Measurements from ENCODE around the gene LOXHD1.

The LOXHD1 gene

DNA sequence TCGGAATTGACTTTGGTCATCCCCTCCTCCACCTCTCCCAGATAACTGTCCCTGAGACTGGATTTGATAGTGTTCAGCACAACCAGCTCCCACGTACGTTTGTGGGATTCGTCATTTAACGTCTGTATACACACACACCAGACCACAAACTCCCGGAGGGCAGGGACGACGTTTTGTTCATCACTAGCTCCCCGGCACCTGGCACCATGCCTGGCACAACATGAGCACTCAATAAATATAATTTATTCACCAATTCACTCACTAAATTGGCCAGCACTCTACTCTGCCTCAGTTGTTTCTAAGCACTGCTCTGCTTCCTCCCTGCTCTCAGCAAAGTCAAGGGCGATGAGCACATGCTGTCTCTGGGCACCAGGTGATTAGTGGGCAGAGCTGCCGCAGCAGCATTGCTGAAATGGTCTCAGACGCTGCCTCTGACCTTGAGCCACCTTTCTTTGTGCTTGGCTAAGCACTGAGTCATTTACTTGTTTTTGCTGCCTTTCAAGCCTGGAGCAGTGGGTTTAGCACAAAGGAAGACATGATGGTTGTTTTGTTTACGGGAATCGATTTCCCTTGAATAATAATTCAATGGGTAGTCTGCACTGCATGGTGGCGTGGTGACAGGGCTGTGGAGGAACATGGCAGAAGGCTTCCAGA, 19.3 kb upstream of the LOXHD1 start:
- no peak for DNase-seq (ENCODE audit: low read depth in 3 of 3)

DNA sequence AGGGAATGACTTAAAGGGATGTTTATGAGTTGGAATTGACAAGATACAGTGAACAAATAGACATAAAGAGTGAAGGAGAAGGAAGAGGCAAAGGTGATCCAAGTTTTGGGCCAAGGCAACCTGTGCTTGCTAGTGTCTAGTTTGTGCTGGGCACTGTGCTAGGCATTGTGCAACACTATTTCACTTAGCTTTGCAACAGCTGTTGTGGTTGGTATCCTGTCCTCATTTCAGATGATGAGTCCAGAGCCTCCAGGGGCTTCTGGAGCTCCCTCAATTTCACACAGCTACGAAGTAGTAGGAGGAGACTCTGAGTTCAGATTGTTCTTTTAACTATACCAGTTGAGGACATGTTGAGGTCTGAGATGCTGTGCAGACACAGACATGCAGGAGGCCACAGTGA, 18.1 kb upstream of the LOXHD1 start:
- no peak for DNase-seq (ENCODE audit: low read depth in 3 of 3)

DNA sequence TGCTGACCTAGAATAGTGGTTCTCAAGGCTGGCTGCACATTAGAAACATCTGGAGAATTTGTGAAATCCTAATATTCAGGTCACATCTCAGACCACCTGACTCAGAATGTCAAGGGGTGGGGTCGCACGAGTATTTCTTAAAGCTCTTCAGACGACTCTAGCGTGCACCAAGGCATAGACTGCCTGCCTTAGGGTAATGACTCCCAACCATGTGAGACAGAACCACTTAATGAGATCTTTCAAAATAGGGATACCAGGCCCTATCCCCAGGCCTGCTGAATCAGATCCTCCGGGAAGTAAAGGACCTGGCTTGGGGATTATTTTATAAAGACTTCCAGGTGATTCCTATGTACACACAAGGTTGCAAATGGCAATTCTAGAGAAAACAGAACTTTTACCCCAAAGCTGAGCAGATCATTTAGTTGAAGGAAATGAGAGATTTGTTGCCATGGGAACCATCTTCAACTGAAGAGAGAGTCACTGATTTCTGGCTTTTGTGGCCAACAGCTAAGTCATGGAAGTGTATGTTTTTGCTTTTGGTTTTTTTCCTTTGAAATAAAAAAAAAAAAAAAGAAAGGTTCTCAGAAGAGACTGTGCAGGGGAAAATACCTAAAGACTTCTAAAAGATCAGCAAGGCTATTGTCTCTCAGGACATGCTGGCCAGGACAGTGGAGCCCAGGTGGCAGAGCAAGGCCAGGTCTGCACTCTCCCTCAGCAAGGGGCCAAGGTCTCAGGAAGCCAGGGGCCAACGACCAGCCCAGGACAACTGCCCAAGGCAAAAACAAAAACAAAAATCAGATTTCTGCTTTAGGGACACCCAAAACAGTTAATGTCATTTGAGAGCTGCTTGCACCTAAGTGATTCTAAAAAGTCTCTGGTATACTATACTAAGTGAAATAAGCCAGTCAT, 15.3 kb upstream of the LOXHD1 start:
- DNase-seq (ENCODE audit: low read depth in 3 of 3) = no peak

DNA sequence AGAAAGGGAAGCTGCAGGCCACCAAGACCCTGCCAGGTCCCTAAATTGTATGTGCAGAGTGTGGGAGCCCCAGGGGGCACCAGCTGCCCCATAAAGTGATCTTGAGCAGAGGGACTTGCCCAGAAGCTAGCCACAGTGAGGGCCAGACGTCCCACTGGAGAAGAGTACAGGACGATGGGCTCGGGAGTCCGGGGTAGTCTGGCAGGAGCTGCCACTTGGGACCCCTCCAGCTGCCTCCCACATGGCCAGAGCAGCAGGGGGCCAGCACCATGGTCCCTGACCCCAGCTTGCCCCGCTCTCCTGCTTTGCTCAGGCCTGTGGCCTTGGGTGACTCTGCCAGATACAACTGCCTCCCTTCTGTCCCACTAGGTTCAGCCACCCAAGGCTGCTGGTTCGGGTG, 11.7 kb upstream of the LOXHD1 start:
- DNase-seq (ENCODE audit: low read depth in 3 of 3) = no peak

DNA sequence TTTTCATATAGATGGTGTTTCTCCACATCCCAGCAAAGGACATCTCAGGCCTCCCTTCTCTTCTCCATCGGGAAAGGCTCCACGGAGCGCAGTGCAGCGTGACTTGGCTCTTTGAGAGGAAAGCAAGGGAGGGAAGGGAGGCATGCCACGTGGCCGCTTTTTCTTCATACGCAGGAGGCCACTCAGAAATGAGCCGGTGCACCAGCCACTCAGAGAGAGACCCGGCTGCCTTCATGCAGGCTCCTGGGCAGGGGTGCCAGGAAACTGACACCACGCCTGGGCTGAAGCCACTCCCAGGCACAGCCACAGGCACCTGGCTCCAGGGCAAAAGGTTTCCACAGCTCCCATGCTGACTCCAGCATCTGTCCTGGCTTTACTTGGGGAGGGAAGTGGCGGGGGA, 11.1 kb upstream of the LOXHD1 start:
- DNase-seq (ENCODE audit: low read depth in 3 of 3) = no peak

DNA sequence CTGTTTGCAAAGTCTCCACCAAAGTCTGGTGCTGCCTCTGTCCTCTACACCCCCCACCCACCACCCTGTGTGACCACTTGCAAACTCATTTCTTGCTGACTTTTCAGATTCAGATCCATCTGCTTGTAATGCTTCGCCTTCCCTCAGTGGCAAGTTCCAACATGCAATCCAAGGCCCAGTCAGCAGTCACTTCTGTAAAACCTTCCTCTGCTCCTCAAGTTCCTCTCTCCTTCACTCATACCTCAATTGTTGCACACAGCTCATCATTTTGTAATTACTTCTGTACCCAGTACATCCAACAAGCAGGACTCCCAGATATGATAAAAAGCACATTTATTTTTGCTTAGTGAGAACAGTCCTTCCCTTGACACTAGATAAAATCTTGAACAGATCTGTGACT, 6.5 kb upstream of the LOXHD1 start:
- no peak for DNase-seq (ENCODE audit: low read depth in 3 of 3)

DNA sequence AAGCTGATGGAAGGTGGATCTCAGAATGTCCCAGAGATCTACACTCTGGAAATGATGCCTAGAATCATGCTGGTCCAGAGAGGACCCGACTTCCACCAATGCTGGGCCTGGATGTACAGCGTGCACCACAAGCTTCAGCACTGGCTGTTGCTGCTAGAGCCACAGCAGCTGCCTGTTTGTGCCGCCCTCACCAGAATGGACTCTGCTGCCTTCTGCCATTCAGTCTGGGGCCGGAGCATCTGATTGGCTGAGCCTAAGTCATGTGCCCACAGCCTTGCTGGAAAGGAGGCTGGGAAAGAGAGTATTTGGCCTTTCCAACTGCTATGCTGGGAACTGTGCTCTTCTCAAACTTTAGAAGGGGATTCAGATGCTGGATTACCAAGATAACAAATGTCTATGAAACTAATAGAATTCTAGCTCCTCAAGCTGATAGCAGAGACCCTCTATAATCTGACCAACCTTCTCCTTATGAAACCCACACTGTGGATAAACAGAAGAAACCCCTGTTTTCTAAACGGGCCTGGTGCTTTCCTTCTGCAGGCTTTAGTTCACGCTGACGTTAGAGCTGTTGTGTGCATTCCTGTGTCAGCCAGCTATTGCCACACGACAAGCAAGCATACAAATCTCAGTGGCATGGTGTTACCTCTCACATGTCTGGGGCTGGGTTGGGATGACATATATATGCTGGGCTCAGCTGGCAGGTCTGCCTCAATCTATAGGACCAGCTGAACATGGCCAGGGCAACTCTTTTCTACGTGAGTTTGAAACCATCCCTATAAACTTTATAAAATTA, 4.1 kb upstream of the LOXHD1 start:
- DNase-seq (ENCODE audit: low read depth in 3 of 3) = no peak

DNA sequence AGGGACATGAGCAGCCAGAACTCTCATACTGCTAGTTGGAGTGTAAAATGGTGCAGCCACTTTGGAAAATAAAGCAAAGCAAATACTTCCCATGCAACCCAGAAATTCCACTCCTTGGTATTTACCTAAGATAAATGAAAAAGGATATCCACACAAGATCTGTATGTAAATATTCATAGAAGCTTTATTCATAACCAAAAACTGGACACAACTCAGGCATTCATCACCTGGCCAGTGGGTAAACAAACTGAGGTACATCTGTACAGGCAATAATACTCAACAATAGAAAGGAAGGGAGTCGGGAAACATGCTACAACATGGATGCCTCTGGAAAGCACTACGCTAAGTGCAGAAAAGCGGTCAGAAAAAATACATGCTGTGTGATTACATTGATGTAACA, 2.5 kb upstream of the LOXHD1 start:
- no peak for DNase-seq (ENCODE audit: low read depth in 3 of 3)

DNA sequence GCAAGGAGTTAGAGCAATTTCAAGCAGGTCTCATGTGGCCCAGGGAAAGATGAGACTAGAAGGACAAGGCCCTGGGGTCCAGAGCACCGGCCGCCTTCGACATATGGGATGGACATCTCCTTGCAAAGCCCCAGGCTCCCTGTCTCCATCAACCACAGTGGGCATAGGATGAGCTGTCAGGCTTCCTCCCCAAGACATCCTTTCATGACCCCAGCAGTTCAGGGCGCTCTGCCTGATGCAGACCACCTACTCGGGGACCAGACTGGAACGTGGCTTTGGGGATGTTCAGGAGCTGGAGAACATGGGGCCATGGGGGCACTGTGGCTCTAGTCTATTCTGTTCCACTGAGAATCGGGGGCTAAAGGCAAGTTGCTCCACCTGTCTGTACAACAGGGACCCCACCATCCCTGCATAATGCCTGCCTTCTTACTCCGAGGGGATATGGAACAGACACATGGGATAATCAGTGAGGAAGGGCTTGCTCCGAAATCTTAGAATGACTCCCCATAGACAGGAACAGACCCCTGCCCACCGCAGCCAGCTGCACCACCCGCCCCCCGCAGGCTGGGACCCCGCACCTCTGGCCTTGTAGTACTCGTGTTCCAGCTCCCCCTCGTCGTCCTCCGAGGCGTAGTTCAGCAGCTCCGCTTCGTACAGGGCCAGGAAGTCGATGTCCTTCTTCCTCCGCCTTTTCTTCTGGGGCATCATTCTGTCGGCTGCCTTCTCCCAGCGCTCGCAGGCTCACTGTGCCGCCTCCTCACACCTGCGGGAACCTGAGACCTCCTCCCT, 500 bp downstream of the LOXHD1 start:
- DNase-seq (ENCODE audit: low read depth in 3 of 3) = no peak

DNA sequence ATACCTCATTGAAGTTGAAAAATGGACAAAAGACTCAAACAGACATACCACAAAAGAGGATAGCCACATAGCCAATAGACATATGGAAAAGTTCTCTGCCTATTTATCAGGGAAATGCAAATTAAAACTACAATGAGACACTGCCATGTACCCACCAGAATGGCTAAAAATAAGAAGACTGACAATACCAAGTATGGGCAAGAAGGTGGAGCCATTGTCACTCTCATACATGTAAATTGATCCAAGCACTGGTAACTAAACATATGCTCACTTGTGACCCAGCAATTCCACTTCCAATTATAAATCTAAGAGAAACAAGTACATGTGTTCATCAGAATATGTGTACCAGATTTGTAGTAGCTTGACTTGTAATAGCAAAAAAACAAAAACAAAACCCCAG, 4.6 kb downstream of the LOXHD1 start:
- DNase-seq (ENCODE audit: low read depth in 3 of 3) = no peak

DNA sequence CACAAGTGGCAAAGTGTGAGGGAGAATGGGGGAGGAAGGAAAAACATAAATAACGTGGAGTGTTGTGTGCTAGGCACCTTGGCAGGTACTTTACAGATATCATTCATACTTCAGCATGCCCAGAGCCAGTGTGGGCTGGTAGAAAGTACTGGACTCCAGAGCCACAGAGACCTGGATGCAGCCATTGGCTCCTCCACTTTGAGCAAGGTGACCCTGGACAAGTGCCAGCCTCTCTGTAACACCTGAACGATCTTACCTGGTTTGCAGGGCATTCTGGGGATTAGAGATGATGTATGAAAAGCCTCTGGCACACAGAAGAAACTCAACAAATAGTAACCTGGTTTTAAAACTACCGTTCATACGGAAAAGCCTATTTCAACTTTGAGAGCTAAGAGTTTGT, 6.3 kb downstream of the LOXHD1 start:
- DNase-seq (ENCODE audit: low read depth in 3 of 3) = no peak

DNA sequence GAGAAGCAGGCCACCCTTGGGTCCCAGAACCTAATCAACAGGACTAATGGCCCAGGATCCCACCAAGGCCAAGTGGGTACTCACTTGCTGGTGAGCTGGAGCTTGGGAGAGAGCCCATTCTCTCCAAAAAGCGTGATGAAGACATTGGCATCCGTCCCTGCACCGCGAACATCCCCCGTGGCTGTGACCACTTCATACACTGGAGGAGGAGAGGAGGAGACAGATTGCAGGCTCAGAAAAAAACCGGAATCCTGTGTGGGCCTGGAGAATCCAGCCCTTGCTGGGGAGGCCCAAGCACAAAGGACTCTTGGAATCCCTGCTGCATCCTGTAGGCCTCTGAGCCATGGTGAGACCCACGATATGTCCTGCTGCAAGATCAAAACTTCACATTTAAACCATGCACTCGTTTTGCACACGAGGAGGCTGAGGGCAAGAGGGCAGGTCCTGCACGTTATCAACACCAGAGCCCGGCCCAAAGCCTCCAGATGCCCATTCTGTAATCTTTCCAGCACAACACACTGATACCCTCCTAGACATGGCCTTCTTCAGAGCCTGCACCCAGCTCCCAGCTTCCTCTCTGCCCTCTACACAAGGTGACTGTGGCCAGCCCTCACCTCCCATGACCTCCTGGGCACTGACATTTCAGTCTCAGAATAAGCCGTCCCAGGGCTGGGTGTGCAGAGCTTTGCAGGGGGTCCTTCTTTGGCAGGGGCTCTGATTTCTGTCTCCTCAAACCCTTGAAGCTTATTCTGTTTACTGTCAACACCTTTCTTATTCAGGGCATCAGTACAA, 7.8 kb downstream of the LOXHD1 start:
- no peak for DNase-seq (ENCODE audit: low read depth in 3 of 3)

DNA sequence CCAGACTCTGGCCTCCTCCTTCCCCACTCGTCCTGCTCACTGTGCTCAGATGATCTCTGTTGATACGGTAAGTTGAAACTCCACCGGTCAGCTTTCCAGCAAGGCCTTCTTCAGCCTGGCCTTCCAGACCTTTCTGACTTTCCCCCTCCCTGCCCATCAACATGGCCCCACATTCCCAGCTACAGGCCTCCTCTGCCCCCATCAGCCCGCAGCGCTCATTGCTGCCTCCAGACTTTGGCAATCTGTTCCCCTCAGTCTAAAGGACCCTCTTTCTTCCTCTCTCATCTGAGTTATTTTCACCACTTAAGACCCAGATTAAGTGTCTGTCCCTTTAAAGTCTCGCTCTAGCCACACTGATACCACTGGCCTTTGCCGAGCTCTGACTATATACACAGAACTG, 10.6 kb downstream of the LOXHD1 start:
- no peak for DNase-seq (ENCODE audit: low read depth in 3 of 3)

DNA sequence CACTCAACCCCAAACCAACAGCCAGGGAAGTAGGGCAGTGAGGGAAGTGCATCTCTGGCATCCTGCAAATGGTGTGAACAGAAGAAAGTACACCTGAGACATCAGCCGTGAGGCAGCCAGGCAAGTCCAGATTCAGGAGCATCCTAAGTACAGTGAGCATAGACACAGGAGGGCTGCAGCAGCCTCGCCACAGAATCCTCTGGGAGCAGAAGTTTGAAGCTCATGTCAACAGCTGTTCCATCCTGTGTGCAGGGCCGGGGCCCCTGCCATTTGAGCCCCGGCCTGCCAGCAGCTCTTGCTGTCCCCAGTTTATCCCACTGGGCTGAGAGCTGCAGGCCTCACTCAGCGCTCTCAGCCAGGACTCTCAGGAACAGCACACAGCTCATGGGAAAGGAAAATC, 14.5 kb downstream of the LOXHD1 start:
- no peak for DNase-seq (ENCODE audit: low read depth in 3 of 3)

DNA sequence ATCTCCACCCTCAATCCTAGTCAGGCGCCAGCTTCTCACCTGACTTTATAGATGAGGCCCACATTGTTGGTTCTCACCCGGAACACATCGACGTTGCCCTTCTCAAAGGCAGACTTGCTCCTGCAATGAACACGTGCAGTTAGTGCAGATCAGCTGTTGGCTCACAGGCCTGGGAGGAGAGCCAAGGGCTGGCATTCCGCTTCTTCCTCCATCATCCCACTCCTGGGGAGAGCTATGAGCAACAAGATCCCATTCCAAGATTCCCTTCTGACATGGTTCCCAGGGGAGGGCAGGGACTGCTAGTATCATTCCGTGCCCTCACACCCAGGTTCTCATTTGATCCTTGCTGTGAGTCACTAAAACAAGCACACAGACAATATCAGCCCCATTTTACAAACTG, 15.1 kb downstream of the LOXHD1 start:
- DNase-seq (ENCODE audit: low read depth in 3 of 3) = no peak

DNA sequence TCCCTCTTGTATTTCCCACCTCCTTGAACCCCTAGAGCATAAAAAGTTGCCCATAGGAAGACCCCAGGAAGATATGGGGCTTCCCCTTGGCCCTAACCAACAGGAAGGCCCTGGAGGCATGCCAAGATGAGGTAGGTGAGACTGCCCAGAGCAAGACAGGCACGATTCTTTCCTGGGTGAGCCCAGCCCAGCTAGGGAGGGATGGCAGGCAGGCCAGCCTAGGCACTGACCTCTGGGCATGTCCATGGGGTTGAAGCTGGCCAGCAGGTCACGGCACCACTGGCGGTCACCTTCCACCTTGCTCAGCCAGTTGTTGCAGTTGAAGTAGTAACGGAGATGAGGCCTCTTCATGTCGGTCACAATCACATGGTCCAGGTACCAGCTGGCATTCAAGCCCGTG, 17.6 kb downstream of the LOXHD1 start:
- DNase-seq (ENCODE audit: low read depth in 3 of 3) = no peak

DNA sequence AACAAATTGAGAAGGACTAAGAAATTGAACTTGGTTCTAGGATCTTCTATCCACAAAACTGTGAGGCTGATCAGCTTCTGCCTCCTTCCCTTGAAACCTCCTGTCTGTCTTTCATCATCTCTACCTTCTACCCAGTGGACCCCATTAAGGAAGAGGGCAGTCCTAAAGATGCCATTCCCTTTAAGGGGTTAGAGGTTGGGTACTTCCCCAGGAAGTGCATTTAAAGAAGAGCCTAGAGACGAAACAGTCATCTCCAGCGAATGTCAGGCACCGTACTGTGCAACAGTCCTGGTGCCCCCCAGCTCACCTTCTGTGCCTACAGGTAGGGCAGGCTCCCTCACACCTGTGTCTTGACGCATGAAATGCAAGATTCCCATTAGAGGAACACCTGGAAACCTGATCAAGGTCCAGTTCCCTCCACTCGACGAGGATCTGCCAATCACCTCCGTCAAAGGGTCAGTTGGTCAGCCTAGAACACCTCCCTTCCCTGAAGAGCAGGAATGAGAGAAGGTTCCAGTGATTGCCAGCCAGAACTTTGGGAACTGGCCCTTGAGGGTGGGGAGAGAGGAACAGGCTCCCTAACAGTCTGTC, 20.9 kb downstream of the LOXHD1 start:
- DNase-seq (ENCODE audit: low read depth in 3 of 3) = no peak

DNA sequence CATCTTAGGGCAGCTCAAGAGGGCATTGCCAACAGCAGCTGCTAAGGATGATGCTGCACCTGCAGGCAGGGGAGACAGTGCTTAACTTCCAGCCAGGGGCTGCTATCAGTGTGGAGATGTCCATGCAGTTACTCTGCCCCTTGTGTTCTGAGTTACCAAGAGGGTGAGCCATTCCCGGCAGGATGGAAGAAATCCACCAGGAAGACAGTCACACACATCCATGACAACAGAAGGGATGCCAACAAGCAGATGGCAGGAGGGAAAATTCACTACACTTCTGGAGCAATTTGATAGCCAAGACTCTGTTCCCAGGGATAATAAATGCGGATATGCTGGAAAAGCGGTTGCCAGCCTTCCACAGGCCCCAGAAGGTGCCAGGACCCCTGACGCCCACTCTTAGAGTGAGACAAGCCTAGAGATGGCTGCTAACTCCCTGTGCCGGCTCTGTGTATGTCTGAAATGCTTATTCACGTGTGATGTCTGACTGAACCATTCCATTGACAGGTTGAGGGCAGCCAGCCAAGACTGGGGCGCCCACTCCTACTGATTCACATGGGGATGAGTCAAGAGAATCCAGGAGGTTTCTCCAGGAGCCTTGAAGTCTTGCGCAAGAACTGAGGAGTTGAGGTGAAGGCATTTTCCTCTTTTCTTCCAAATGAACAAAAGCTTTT, 24.5 kb downstream of the LOXHD1 start:
- DNase-seq (ENCODE audit: low read depth in 3 of 3) = no peak

DNA sequence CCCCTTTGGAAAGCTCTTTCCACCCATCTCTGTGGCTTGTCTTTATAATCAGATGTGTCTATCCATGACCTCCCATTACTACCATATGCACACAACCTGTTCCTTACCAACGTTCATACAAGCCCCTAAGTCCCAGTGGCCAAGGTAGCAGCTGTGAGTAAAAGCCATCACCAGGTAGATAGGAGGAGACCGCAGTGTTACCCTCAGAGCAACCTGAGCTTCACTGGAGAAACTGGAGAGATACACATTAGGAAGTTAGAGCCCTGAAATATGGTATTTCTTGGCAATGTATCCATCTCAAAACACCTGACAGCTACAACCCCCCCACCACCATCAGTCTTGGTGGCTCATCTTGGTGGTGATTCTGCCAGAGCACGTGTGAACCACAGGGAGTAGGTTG, 26.0 kb downstream of the LOXHD1 start:
- no peak for DNase-seq (ENCODE audit: low read depth in 3 of 3)

DNA sequence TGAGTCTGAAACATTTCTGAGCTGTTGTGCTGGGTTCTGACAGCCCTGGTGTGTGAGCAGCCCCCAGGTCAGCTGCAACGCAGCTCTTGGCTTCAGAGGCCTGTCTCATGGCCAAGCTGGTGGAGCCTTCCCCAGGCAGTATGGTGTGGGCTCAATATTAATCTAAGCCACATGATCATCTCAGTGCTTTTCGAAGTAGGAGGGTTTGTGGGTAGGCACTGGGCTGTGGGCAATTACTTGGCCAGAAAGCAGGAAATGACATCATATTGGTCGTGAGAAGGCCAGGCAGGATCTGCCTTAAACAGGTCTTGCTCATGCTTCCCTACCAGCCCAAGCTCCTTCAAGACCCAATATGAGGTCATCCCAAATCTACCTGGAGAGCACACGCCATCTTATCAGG, 26.9 kb downstream of the LOXHD1 start:
- DNase-seq (ENCODE audit: low read depth in 3 of 3) = no peak

Measured in stimulated activated CD4-positive, alpha-beta T cell treated with anti-CD3 and anti-CD28 coated beads, TNF-alpha, amount 100 ng/mL, for 48 hours (primary cell).